ENCODE data around the gene YTHDF1. TPM values are rescaled to one million over a fixed set of nuclear protein-coding genes. Genes with fewer than 3 reads are reported as not detected.
"Not testable (repeated sequence)": the region's sequence is repeated elsewhere in the genome, so short reads cannot be mapped to it uniquely, and the experiment has no call there.

The YTHDF1 gene
- 10 to 100 TPM; 43.5 to 50.1 (median 48.4) TPM for polyA plus RNA-seq (ENCODE audit: insufficient read length in 4 of 4)

DNA sequence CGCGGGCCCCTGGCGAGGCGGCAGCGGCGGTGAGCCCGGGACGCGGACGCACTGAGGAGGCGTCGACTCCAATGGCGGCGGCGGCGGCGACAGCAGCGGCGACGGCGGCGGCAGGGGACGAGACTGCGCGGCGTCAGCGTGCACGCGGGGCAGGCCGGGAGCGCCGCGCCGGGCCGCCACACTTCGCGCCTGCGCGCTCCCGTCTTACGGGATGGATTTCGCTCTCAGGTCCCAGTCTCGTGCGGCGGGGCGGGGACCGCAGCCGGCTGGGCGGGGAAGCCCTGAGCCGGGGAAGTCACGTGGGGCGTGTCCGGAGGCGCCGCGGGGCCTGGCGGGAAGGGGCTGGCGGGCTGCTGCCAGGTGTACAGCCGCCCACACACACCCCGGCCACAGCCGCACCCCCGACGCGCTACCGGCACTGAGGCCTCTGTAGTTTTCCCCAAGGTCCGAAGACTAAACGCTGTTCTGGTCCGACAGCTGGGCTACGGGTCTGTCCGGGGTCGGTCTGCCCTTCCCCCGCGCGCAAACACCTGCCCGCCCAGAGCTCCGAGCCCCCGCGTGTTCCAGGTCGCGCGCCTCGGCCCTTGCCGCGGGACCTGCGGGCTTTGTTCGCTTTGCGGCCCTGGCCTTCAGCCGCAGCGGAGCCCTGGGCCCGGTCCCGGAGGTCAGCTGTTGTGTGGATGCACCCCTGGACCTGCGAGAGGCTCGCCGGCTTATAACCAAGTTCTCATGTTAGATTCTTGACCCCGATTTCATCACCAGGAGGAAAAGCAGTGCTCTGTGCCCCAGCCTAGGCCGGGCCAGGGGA lies at the start of gene YTHDF1:
YTHDF1 (minus strand) TSS at position 91 of the 808 bp plus-strand sequence. CDS start 239 bp downstream, outside the sequence.
- DNase-seq (ENCODE audit: low read depth in 4 of 4, low spot score in 3 of 4): peak; percentile 89 to 92 (median 92)

DNA sequence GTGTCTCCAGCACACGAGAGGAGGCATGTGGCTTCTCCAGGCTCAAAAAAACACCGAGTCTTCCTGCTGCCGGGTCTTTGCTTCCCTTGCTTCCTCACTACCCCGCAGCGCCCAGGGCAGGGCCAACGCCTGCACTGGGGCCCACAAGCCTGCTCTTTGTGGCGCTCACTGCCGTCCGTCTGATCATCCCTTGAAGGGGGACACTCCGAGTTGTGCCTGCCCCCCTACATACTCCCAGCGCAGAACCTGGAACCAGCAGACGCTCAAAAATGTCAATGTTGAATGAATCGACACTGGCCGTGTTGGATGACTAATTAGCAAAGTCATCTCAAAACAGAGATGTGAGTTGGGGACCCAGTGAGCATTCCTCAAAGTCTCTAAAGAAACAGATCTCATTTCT lies 48.6 kb upstream of the YTHDF1 start:
- DNase-seq (ENCODE audit: low read depth in 4 of 4, low spot score in 3 of 4): no peak

DNA sequence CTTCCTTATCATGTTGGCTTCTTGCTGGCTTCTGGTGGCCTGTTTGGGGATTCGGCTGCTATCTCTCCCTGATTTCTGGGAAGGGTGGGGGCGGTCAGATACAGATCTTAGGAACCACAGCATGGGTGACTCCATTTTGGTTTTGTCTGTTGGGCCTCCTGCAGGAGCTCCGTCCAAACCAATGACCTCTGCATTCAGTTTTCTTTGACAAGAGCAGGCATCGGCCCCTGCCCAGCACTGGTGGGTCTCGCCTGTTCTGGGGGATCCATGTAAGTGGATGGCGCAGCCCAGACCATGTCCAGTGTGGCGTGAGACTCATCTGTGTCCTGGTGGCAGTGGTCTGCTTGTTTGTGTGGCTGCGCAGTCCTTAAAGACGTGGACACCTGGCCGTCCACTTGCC lies 48.1 kb upstream of the YTHDF1 start:
- no peak for DNase-seq (ENCODE audit: low read depth in 4 of 4, low spot score in 3 of 4)

DNA sequence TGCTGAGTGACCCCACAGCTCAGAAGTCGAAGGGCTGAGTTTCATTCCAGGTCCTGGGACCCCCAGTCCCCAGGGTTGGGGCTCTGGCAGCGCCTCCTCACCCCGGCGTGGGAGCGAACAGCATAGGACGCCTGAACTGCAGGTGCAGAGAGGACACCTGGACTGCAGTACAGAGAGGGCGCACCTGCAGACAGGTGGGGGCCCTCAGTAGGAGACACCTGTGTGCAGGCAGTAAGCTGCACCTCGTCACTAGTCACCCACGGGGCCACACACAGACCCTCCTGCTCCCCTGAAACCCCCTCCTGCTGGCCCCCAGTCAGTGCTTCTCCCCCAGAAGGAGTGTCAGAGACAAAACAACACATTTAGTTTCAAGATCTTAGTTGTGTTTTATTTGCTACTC lies 46.9 kb upstream of the YTHDF1 start:
- no peak for DNase-seq (ENCODE audit: low read depth in 4 of 4, low spot score in 3 of 4)

DNA sequence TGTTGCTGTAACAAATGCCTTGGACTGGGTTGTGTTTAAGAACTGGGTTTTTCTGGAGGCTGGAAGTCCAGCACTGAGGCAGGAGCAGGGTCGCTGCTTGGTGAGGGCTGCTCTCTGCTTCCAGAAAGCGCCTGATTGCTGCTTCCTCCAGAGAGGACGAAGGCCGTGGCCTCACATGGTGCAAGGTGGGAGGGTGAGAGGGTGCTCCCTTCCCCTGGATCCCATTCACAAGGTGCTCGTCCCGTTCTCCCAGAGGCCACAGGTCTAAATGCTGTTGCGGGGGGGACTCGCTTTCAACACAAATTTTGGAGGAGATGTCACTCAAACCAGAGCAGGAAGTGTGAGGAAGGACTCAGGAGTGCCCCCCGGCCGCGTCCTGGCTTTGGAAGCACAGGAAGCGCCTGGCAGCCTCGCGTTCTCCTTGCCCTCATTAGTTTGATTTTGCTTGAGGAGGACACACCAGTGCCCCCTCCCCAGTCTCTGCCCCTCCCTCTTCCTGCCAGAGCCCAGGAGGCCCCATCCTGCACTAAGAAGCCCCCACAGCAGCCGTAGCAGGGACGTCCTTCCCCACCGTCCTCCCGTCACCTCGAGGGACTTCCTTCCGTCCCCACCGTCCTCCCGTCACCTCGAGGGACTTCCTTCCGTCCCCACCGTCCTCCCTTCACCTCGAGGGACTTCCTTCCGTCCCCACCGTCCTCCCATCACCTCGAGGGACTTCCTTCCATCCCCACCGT lies 46.0 kb upstream of the YTHDF1 start:
- no peak for DNase-seq (ENCODE audit: low read depth in 4 of 4, low spot score in 3 of 4)

DNA sequence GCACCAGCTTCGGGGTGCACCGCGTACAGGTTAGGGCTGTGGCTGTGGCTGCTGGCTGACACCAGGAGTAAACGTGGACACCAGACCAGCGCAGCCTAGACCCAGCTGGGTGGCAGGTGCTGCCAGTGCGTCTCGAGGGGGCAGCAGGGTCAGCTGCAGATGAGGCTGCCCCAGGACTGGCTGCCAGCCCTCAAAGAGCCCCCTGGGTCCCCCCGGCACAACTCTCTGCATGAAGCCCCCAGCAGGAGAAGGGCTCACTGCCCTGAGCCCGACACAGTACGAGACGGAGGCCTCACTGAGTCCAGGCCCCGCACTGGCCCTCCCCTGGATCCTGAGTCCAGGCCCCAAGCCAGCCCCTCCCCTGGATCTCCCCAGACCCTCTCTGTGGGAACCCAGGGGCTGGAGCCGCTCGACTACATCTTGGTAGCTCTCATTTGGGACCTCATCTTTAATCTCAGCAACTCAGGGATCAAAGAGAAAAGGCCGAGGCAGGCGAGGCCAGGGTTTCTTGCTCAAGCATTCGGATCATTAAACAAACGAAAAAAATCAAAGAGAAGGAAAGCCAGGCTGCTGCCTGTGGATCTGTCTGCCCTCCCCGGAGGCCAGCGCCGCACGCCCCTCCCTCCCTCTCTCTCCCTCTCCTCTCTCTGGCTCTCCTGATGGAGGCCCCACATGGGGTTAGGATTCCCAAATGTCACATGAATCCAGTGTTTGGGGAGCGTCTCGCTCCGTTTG lies 45.3 kb upstream of the YTHDF1 start:
- DNase-seq (ENCODE audit: low read depth in 4 of 4, low spot score in 3 of 4): no peak

DNA sequence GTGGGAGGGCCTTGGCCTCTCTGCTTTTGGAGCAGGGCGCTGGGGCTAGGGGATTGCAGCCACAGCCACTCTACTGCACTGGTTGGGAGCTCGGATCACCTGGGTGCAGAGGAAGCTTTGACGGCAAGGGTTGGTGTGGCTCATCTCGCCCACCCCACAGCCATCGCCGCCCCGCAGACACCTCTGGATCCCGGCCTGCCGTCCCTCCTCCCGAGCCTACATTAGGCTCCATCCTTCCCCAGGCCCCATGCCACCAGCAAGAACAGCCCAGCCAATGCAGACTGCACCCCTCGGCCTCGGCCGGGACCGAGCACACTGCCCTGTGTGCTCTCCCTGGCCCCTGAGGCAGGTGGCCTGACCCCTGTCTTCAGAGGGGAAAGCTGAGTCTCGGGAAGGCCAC lies 44.6 kb upstream of the YTHDF1 start:
- DNase-seq (ENCODE audit: low read depth in 4 of 4, low spot score in 3 of 4): no peak

DNA sequence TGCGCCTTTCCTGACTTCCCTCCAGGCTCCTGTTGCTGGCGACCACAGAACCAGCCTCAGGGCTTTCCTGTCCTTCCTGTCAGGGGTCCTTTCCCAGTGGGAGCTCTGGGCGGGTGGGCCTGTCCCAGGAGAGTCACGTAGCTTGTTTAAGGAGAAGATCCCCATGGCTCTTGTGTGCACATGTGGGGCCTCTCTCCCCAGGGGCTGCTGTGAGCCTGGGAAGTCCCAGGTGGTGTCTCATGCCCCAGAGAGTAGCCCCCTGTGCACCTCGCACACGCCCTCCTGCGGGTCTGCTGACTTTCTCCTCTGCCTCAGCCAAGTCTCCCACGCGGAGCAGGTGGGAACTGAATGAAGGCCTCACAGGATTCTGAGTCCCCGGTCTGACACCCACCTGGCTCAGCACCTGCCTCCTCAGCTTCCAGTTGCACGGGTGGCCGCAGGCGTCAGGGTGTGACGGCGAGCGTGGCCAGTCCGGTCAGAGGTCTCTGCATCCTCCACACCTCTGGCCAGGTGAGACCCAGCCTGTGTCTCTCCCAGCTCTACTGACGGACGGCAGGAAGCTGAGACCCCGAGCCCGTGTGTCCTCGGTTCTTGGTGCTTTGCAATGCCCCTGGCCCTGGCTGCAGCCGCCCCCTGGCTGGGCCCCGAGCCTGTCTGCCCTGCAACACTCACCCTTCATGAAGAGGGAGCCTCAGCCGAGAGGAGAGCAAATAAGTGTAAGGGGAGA lies 44.0 kb upstream of the YTHDF1 start:
- DNase-seq (ENCODE audit: low read depth in 4 of 4, low spot score in 3 of 4): no peak

DNA sequence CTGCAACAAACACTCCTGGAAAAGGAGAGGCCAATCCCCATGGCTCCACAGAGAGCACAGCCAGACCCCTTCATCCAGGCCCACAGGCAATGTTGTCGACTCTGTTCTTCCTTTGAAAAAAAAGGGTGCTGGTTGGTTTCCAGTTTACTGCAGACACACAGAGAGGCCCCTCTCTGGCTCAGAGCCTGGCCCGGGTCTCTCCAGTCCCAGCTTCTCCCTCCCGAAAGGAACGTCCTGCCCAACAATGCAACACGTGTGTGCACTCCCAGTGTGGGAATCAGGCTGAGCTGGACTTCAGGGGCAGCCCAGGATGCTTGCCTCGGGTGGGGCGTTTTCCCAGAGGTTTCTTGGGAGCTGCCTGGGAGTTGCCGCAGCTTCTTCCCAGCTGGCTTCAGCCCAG lies 42.9 kb upstream of the YTHDF1 start:
- no peak for DNase-seq (ENCODE audit: low read depth in 4 of 4, low spot score in 3 of 4)

DNA sequence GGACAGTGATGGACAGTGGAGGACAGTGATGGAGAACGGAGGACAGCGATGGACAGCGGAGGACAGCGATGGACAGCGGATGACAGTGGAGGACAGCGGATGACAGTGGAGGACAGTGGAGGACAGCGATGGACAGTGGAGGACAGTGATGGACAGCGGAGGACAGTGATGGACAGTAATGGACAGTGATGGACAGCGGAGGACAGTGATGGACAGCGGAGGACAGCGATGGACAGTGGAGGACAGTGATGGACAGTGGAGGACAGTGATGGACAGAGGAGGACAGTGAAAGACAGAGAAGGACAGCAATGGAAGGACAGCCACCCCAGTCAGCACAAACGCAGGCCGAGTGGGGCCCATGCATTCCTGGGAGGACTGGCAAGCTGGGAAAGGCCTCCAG lies 41.7 kb upstream of the YTHDF1 start:
- DNase-seq (ENCODE audit: low read depth in 4 of 4, low spot score in 3 of 4): no peak

DNA sequence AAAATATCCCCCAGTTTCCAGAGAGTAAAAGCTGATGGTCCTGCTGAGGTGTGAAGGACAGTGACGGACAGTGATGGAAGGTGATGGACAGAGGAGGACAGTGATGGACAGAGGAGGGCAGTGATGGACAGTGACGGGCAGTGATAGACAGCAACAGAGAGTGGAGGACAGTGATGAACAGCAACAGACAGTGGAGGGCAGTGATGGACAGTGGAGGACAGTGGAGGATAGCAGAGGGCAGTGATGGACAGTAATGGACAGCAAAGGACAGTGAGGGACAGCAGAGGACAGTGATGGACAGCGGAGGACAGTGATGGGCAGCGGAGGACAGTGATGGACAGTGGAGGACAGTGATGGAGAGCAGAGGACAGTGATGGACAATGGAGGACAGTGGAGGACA lies 41.0 kb upstream of the YTHDF1 start:
- no peak for DNase-seq (ENCODE audit: low read depth in 4 of 4, low spot score in 3 of 4)

DNA sequence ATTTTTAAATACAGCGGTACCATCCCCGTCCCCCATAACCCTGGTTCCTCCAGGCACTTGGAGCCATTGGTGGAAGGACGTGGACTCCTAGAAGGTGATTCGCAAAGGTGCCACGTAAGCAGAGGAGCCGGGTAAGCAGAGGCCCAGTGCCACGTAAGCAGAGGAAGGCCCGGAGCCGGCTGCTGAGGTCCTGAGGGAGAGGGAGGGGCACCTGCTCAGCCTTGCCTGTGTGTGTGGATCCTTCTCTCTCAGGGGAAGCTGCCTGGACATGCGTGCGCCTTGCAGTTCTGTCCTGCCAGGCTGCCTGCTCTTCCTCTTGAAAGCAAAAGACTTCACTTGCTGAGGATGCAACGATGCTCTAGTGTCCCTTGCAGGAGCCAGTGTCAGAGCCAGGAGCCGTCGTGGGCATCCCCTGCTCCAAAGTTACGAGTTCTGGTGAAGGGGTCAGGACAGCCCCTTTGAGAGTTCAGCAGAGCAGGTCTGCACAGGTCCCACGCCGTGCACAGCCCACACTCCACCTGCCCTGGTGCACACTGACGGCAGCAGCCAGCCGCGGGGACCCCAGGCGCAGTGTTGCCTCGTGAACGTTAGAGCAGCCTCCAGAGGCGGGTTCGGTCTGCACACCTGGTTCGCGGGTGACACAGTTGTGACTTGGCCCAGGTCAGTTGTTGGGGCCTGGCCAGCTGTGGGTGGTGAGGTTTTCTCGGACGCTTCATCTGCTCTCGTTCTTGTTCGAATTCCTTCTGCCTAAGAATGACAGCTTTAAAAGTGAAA lies 40.2 kb upstream of the YTHDF1 start:
- DNase-seq (ENCODE audit: low read depth in 4 of 4, low spot score in 3 of 4): no peak

DNA sequence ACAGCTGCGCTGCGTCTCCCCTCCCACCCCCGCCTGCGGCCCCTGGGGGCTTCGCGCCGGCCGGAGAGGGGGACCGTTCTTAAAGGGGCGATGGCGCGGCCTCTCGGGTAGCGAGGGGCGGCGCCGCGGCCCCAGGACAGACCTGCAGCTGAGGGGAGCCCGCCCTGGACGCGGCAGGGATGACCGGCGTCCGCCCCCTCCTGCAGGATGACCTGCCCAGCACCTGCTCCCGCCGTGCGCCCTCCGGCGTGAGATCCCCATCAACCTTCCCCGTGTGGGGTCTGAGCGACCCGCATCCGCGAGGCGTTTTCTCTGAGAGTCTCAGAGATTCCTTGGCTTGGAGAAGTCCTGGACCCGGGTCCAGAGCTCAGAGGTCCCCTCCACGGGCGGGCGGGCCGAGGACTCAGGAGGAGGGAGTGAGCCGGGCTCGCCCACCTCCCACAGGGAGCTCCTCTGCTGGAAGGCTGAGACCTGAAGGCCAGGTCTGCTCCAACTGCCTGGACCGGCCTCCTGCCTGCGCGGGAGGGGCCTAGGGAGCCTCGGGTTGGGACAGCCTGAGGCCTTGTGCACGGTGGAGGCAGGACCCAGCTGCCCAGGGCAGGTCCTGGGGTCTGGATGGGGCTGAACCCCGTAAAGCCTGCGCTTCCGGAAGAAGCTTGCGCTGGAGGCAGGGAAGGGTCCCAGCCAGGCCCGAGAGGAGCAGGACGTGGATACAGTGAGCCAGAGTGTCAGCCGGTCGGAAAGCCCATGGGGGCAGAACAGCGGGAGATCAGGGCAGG lies 38.9 kb upstream of the YTHDF1 start:
- DNase-seq (ENCODE audit: low read depth in 4 of 4, low spot score in 3 of 4): no peak

DNA sequence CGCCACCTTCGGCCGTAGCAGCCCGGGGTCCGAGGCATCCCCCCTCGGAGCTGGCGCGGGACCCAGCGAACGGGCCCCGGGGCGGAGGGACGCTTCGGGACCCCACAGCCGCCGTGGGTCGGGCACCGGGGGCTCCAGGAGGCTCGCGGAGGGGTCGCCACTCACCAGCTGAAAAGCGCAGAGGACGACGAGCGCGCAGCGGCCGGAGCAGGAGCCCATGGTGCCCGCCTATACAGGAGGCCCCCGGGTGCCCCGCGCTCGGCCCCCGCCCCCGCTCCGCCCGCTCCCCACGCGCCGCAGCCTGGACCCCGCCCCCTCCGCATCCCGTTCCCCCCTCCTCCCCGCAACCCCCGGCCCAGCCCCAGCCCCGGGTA lies 38.3 kb upstream of the YTHDF1 start, which contains the start of gene NKAIN4:
NKAIN4 (minus strand) TSS at position 232 of the 374 bp plus-strand sequence; CDS start at position 219, 13 bp downstream.
- no peak for DNase-seq (ENCODE audit: low read depth in 4 of 4, low spot score in 3 of 4)

DNA sequence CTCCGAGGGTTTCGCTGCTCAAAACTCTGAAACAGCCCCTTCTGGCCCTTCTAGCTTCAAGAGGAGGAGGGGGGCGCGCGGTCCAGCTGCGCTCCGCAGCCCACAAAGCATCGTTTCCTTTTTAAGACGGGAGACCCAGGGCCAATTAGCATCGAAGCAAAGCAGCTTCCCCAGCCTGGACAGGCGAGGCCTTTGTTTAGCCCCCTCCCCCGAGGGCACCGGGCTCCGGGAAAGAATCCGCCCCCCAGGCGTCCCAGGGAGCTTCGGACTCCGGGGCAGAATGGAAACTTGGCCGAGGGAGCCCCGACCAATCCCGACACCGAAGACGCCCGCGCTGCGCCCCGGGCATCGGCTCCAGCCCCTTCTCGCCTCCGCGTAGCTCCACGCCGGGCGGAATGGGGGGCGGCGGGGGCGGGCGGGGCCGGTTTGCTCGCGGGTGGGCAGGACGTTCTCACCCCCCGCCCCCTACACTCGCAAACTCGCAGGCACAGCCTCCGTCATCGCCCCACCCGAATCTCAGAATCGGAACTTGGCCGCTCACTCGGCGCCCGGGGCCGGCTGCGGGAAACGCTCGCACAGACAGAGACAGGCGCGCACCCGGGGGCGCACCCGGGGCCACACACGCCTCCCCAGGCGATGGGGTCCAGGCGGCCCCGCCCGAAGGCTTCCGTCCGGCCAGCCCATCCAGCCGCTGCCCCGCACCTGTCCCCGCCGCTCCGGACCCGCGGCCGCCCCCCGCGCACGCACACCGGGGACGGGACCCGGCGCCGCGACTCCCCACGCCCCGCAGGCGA lies 37.7 kb upstream of the YTHDF1 start:
- DNase-seq (ENCODE audit: low read depth in 4 of 4, low spot score in 3 of 4): no peak

DNA sequence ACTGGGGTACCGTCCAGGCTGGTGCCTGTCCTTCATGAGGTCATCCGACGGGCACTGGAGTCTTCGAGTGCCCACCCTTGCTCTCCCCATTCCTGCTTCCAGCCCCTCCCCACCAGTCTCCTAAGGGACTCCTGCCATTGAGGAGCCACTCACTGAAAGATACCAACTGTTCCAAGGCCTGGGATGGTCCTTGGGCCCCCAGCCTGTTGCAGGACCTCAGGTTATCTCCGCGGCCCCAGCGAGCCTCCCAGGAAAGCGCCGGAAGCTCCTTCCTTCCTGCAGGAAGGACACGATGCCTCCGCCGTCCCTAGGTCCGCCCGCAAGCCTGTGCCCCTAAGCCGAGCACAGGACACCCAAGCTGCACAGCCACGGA lies 37.1 kb upstream of the YTHDF1 start:
- DNase-seq (ENCODE audit: low read depth in 4 of 4, low spot score in 3 of 4): no peak

DNA sequence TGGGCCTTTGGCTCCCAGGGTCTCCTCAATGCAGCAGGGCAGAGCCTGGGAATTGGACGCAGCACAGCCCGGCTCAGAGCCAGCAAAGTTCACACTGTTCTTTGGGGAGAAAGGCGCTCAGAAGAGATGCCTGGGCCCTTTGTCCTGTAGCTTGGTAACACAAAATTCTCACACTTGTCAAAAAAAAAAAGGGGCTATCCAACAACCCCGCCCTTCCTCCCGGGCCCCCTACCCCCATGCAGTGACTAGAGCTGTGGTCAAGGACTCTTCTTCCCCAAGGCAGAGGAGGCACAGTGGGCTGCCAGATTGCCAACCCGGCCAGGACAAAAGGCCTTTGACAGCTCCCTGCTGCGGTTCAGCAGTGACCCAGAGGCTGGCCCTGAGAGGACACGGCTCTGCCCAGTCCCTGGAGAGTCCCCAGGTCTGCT lies 36.4 kb upstream of the YTHDF1 start:
- DNase-seq (ENCODE audit: low read depth in 4 of 4, low spot score in 3 of 4): no peak

DNA sequence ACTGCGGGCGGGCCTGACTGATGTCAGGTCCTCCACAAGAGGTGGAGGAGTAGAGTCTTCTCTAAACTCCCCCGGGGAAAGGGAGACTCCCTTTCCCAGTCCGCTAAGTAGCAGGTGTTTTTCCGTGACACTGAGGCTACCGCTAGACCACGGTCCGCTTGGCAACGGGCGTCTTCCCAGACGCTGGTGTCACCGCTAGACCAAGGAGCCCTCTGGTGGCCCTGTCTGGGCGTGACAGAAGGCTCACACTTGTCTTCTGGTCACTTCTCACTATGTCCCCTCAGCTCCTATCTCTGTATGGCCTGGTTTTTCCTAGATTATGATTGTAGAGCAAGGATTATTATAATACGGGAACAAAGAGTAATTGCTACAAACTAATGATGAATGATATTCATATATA lies 35.4 kb upstream of the YTHDF1 start:
- not testable (repeated sequence) for DNase-seq (ENCODE audit: low read depth in 4 of 4, low spot score in 3 of 4)
